SK-N-SH (cell line): Measurements from ENCODE around the gene CYBRD1. TPM values are rescaled to one million over a fixed set of nuclear protein-coding genes. Genes with fewer than 3 reads are reported as not detected.

Experiments used
- CTCF ChIA-PET: fragments of 300-600, 350-600 bp; formaldehyde crosslinking; extraction: SDS; loops from one replicate; lab custom pipeline; 2021; lab: Yijun Ruan, JAX
- POLR2A ChIA-PET: fragments of 350-600 bp; sonication (Branson Sonifier 250); formaldehyde crosslinking; extraction: SDS; loops from one replicate; lab custom pipeline; 2020; ENCODE audit warnings: antibody characterized with exemption, inconsistent platforms; lab: Yijun Ruan, JAX
- DNase-seq: peaks from one replicate; pipeline ENCODE4 v3.0.0; 2012
- H2AFZ ChIP-seq: fragments of 200-600 bp; sonication (generic); 2 replicates; pipeline ENCODE4 v1.8.1; 2016; ENCODE audit warnings: antibody characterized with exemption, mild to moderate bottlenecking, low read depth
- H3F3A ChIP-seq: fragments of 200-600 bp; sonication (generic); replicated peaks from 2 replicates; pipeline ENCODE3; 2016; ENCODE audit warnings: antibody characterized with exemption, mild to moderate bottlenecking; ENCODE audit not compliant: insufficient read depth
- H3K27ac ChIP-seq, 2 experiments: fragments of 200-500 bp in 1 of 2; fragments of 200-600 bp in 1 of 2; sonication (Bioruptor generic) in 1 of 2; sonication (generic), shearing (Covaris generic) in 1 of 2; 2 replicates each; pipeline versions ENCODE4 v1.5.1 to v1.6.1; 2014 to 2016; ENCODE audit warnings: low read depth in 2 of 2, inconsistent platforms in 1 of 2, low read length in 1 of 2, mild to moderate bottlenecking in 1 of 2, mixed read lengths in 1 of 2
- H3K27me3 ChIP-seq: fragments of 200-600 bp; sonication (generic), shearing (Covaris generic); 2 replicates; pipeline ENCODE4 v1.6.1; 2016; ENCODE audit warnings: mixed run types; ENCODE audit not compliant: insufficient read depth
- H3K36me3 ChIP-seq, 2 experiments: fragments of 200-500 bp in 1 of 2; fragments of 200-600 bp in 1 of 2; sonication (Bioruptor generic) in 1 of 2; sonication (generic) in 1 of 2; replicated peaks in 1 of 2; 2 replicates each; pipeline versions ENCODE3 to v1.5.1; 2014 to 2016; ENCODE audit warnings: low read length in 1 of 2, mild to moderate bottlenecking in 1 of 2; ENCODE audit not compliant: insufficient read depth in 2 of 2, control insufficient read depth in 1 of 2
- H3K4me1 ChIP-seq, 2 experiments: fragments of 200-500 bp in 1 of 2; fragments of 200-600 bp in 1 of 2; sonication (Bioruptor generic) in 1 of 2; sonication (generic), shearing (Covaris generic) in 1 of 2; 2 replicates each; pipeline versions ENCODE4 v1.5.1 to v1.6.1; 2014 to 2016; ENCODE audit warnings: low read depth in 1 of 2, low read length in 1 of 2, mixed run types in 1 of 2; ENCODE audit not compliant: insufficient read depth in 2 of 2, control insufficient read depth in 1 of 2
- H3K4me2 ChIP-seq: fragments of 200-600 bp; sonication (generic), shearing (Covaris generic); 2 replicates; pipeline ENCODE4 v1.6.1; 2017; ENCODE audit warnings: mixed run types
- H3K4me3 ChIP-seq, 2 experiments: fragments of 200-500 bp in 1 of 2; fragments of 200-600 bp in 1 of 2; sonication (Bioruptor generic) in 1 of 2; sonication (generic), shearing (Covaris generic) in 1 of 2; 2 replicates each; pipeline versions ENCODE4 v1.5.1 to v1.8.1; 2014 to 2016; ENCODE audit warnings: low read depth in 2 of 2, inconsistent platforms in 1 of 2, low read length in 1 of 2, mild to moderate bottlenecking in 1 of 2, mixed read lengths in 1 of 2, moderate library complexity in 1 of 2
- H3K79me2 ChIP-seq: fragments of 200-600 bp; sonication (generic); 2 replicates; pipeline ENCODE4 v1.8.1; 2017; ENCODE audit warnings: mild to moderate bottlenecking; ENCODE audit not compliant: insufficient read depth
- H3K9ac ChIP-seq: fragments of 200-600 bp; sonication (generic); 2 replicates; pipeline ENCODE4 v1.6.1; 2017; ENCODE audit warnings: mixed run types
- H3K9me2 ChIP-seq: fragments of 200-600 bp; sonication (generic); 2 replicates; pipeline ENCODE4 v1.6.1; 2017; ENCODE audit warnings: mixed run types
- H3K9me3 ChIP-seq: fragments of 200-600 bp; sonication (generic); 2 replicates; pipeline ENCODE4 v1.6.1; 2017; ENCODE audit warnings: mixed run types, mild to moderate bottlenecking, moderate library complexity
- H4K20me1 ChIP-seq: fragments of 200-600 bp; sonication (generic); 2 replicates; pipeline ENCODE4 v1.6.1; 2017; ENCODE audit warnings: mild to moderate bottlenecking, mixed run types; ENCODE audit not compliant: insufficient read depth
- EZH2phosphoT487 ChIP-seq: fragments of 200-600 bp; sonication (generic); IDR thresholded peaks from 2 replicates; pipeline ENCODE4 v1.6.1; 2017; ENCODE audit warnings: low read depth, mixed run types, mild to moderate bottlenecking, antibody characterized with exemption, moderate library complexity, borderline replicate concordance
- FOSL2 ChIP-seq: IDR thresholded peaks from 2 replicates; pipeline ENCODE4 v1.4.0; 2012; ENCODE audit warnings: low read depth, mild to moderate bottlenecking, moderate library complexity, borderline replicate concordance
- FOXM1 ChIP-seq: IDR thresholded peaks from 2 replicates; pipeline ENCODE4 v1.4.0; 2012; ENCODE audit warnings: low read depth, mild to moderate bottlenecking
- GATA2 ChIP-seq: sonication (generic); formaldehyde crosslinking; IDR thresholded peaks from 2 replicates; pipeline ENCODE4 v1.5.0; 2020; ENCODE audit warnings: mild to moderate bottlenecking, missing genetic modification reagents
- JUND ChIP-seq: IDR thresholded peaks from 2 replicates; pipeline ENCODE4 v1.4.0; 2012
- MXI1 ChIP-seq: IDR thresholded peaks from 2 replicates; pipeline ENCODE4 v1.6.1; 2012; ENCODE audit warnings: mild to moderate bottlenecking, low read depth, low read length, improper control_type of control experiment
- RCOR1 ChIP-seq: fragments of 150-350 bp; IDR thresholded peaks from 2 replicates; pipeline ENCODE4 v1.6.1; 2017; ENCODE audit warnings: antibody characterized with exemption, low read length
- SMC3 ChIP-seq: IDR thresholded peaks from 2 replicates; pipeline ENCODE4 v1.6.1; 2012; ENCODE audit warnings: low read depth, low read length, improper control_type of control experiment
- TAF1 ChIP-seq: IDR thresholded peaks from 2 replicates; pipeline ENCODE4 v1.6.1; 2012; ENCODE audit warnings: low read depth, mild to moderate bottlenecking, low read length, moderate library complexity, borderline replicate concordance
- TCF12 ChIP-seq: IDR thresholded peaks from 2 replicates; pipeline ENCODE4 v1.4.0; 2012
- WGBS: methylation state at CpG from one replicate; pipeline ENCODE4 v1.1.6; 2017; ENCODE audit warnings: low lambda C conversion rate; 5-methylcytosine and 5-hydroxymethylcytosine counted together
- polyA plus RNA-seq, 3 experiments: library from polyadenylated mRNA; depleted of rRNA; stranded (reverse); fragments of >200 nt; gene quantifications; 2 replicates each; pipeline ENCODE4 v1.2.3, GENCODE V29; 2012
- TF ChIP-seq, protein P1 (sequence below): fragments of 200-600 bp; sonication (generic); IDR thresholded peaks from 2 replicates; pipeline ENCODE4 v1.6.1; 2017; ENCODE audit warnings: antibody characterized with exemption, mild to moderate bottlenecking, moderate library complexity
- TF ChIP-seq, protein P2 (sequence below): IDR thresholded peaks from 2 replicates; pipeline ENCODE4 v1.4.0; 2012; ENCODE audit warnings: low read depth, borderline replicate concordance
- TF ChIP-seq, protein P3 (sequence below): IDR thresholded peaks from 2 replicates; pipeline ENCODE4 v1.4.0; 2012; ENCODE audit warnings: low read depth

Gene CYBRD1
- polyA plus RNA-seq, 1 of the 3 experiments (the other 2 are of a cell fraction), result 21.1 TPM

DNA sequence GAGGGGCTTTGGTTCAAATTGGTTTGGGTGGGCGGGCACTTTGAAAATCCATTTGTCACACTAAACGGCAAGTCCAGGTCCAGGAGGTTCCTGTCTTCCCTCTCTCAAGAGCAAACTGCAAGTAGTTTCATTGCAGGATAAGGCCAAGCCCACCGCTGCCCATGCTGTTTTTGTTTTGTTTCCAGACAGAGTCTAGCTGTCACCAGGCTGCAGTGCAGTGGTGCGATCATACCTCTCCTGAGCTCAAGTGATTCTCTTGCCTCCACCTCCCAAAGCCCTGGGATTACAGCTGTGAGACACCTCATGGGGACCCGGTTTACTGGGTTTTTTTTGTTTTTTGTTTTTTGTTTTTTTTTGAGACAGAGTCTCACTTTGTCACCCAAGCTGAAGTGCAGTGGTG, 1.8 kb upstream of the CYBRD1 start:
- Histone ChIP-seq H3K9ac (no peak overlapping the region), H3K4me2 (no peak overlapping the region), H3K27me3 (no peaks in the 10 kb centered on the region), H3K27ac (no peak overlapping the region), H4K20me1 (no peaks in the 10 kb centered on the region), H3K9me3 (no peaks in the 10 kb centered on the region), H3F3A (peaks cover 6% of the 10 kb centered on the region), H3K9me2 (no peaks in the 10 kb centered on the region), H2AFZ (no peak overlapping the region), H3K79me2 (peaks cover 27% of the 10 kb centered on the region), H3K4me3 (no peak overlapping the region), H3K4me1 (peaks cover 0 to 15% of the 10 kb centered on the region in 2 experiments; a peak in 2 of 4 replicates), H3K36me3 (no peaks in the 10 kb centered on the region)
- CTCF ChIA-PET, result no interaction called here
- POLR2A ChIA-PET, result interaction anchor here (0.8 kb wide), 1 partner anchor 977 kb away, joined by 3 read pairs; no protein-coding TSS in a partner anchor
- WGBS, result 88% methylated on average over 5 of the region's 5 CpGs
- no peak for DNase-seq
- TF ChIP-seq TAF1 (no peak), JUND (no peak), GATA2 (no peak), MXI1 (no peak), FOSL2 (no peak), FOXM1 (no peak)
- TF ChIP-seq, protein P1, sequence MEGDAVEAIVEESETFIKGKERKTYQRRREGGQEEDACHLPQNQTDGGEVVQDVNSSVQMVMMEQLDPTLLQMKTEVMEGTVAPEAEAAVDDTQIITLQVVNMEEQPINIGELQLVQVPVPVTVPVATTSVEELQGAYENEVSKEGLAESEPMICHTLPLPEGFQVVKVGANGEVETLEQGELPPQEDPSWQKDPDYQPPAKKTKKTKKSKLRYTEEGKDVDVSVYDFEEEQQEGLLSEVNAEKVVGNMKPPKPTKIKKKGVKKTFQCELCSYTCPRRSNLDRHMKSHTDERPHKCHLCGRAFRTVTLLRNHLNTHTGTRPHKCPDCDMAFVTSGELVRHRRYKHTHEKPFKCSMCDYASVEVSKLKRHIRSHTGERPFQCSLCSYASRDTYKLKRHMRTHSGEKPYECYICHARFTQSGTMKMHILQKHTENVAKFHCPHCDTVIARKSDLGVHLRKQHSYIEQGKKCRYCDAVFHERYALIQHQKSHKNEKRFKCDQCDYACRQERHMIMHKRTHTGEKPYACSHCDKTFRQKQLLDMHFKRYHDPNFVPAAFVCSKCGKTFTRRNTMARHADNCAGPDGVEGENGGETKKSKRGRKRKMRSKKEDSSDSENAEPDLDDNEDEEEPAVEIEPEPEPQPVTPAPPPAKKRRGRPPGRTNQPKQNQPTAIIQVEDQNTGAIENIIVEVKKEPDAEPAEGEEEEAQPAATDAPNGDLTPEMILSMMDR, result no peak
- TF ChIP-seq, protein P2, sequence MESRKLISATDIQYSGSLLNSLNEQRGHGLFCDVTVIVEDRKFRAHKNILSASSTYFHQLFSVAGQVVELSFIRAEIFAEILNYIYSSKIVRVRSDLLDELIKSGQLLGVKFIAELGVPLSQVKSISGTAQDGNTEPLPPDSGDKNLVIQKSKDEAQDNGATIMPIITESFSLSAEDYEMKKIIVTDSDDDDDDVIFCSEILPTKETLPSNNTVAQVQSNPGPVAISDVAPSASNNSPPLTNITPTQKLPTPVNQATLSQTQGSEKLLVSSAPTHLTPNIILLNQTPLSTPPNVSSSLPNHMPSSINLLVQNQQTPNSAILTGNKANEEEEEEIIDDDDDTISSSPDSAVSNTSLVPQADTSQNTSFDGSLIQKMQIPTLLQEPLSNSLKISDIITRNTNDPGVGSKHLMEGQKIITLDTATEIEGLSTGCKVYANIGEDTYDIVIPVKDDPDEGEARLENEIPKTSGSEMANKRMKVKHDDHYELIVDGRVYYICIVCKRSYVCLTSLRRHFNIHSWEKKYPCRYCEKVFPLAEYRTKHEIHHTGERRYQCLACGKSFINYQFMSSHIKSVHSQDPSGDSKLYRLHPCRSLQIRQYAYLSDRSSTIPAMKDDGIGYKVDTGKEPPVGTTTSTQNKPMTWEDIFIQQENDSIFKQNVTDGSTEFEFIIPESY, result no peak

DNA sequence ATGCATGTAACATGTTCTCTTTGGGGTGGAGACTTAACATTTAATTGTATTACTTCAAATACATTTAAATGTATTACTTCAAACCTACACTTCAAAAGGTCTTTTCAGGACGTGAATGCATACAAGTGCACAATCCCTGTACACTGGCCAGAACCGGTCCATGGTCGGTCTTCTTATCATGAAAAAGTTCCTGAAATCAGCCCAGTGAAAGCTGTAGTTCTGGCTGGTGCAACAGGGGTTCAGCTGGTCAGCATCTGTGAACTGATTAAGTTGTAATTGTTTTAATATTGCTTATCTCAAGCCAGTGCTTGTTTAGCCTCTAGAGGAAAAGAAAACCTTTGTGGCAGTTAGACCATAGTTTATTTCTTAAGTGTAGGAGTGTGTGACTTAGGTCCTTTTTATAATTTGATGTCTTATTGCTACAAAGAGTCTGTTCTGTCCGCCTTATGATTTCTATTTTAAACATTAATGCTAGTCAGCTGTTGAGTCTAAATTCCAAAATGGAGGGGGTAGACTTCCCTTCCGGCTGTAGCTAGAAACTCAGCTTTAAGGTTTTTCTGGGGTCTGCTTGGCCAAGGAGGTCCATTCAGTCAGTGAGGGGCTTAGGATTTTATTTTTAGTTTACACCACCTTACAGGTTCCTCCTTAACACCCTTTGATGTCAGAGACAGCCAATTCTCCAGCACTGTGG, 768 bp upstream of the CYBRD1 start:
- Histone ChIP-seq H3K4me1 (peaks cover 0 to 15% of the 10 kb centered on the region in 2 experiments; a peak in 2 of 4 replicates), H3K9me2 (no peaks in the 10 kb centered on the region), H3K4me3 (peak overlapping the region; percentile 81 to 93), H3F3A (peaks cover 6% of the 10 kb centered on the region), H3K36me3 (no peaks in the 10 kb centered on the region), H3K79me2 (peaks cover 35% of the 10 kb centered on the region), H3K4me2 (peak overlapping the region; percentile 98), H3K27me3 (no peaks in the 10 kb centered on the region), H2AFZ (peak overlapping the region; percentile 90), H3K9ac (peak overlapping the region; percentile 86), H3K9me3 (no peaks in the 10 kb centered on the region), H3K27ac (peak overlapping the region; percentile 68 to 72), H4K20me1 (no peaks in the 10 kb centered on the region)
- WGBS, result 85% methylated on average over 5 of the region's 5 CpGs
- DNase-seq, result peak; percentile 27
- ChIA-PET CTCF (interaction anchor here (1.2 to 1.5 kb wide), 3 partner anchors 9 to 105 kb away, joined by 3 to 5 read pairs (median 5); no protein-coding TSS in a partner anchor), POLR2A (no interaction called here)
- TF ChIP-seq RCOR1 (no peak), EZH2phosphoT487 (no peak), TCF12 (no peak), FOSL2 (no peak), SMC3 (no peak)
- TF ChIP-seq, protein P3, sequence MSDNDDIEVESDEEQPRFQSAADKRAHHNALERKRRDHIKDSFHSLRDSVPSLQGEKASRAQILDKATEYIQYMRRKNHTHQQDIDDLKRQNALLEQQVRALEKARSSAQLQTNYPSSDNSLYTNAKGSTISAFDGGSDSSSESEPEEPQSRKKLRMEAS, result no peak
